Measurements from ENCODE around the gene ISYNA1. TPM values are rescaled to one million over a fixed set of nuclear protein-coding genes. Genes with fewer than 3 reads are reported as not detected.

Gene ISYNA1
- total and polyA plus RNA-seq, 2 of the 13 experiments (the other 11 are each of a cell fraction or from before 2014, with no cell fraction given) = 29.6 to 48.5 TPM

- TF ChIP-seq, protein P1, sequence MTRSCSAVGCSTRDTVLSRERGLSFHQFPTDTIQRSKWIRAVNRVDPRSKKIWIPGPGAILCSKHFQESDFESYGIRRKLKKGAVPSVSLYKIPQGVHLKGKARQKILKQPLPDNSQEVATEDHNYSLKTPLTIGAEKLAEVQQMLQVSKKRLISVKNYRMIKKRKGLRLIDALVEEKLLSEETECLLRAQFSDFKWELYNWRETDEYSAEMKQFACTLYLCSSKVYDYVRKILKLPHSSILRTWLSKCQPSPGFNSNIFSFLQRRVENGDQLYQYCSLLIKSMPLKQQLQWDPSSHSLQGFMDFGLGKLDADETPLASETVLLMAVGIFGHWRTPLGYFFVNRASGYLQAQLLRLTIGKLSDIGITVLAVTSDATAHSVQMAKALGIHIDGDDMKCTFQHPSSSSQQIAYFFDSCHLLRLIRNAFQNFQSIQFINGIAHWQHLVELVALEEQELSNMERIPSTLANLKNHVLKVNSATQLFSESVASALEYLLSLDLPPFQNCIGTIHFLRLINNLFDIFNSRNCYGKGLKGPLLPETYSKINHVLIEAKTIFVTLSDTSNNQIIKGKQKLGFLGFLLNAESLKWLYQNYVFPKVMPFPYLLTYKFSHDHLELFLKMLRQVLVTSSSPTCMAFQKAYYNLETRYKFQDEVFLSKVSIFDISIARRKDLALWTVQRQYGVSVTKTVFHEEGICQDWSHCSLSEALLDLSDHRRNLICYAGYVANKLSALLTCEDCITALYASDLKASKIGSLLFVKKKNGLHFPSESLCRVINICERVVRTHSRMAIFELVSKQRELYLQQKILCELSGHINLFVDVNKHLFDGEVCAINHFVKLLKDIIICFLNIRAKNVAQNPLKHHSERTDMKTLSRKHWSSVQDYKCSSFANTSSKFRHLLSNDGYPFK (CRISPR knock-in tag; IDR thresholded peaks at IDR 0.05; ENCODE audit: borderline replicate concordance) = no peak
- TF ChIP-seq PCBP2 (optimal IDR thresholded peaks at IDR 0.05; ENCODE audit: low read depth, low read length, poor library complexity, severe bottlenecking) = no peak
- TF ChIP-seq ZFP82 (CRISPR knock-in tag; IDR thresholded peaks at IDR 0.05; ENCODE audit: borderline replicate concordance) = no peak
- TF ChIP-seq SETDB1 (CRISPR knock-in tag; IDR thresholded peaks at IDR 0.05; ENCODE audit: borderline replicate concordance) = no peak
- no peak for TF ChIP-seq RNF2 (conservative IDR thresholded peaks at IDR 0.05; ENCODE audit: low read depth)
- TF ChIP-seq ZNF430 (CRISPR knock-in tag; IDR thresholded peaks at IDR 0.05) = 0 out of 2 replicates have a peak, but pooled peaks have one; percentile 19
- no peak for TF ChIP-seq NCOA2 (CRISPR knock-in tag; IDR thresholded peaks at IDR 0.05)
- TF ChIP-seq YEATS2 (CRISPR knock-in tag; IDR thresholded peaks at IDR 0.05; ENCODE audit: borderline replicate concordance) = no peak
- no peak for TF ChIP-seq ZEB1 (IDR thresholded peaks at IDR 0.05; ENCODE audit: insufficient replicate concordance, low read depth)
- TF ChIP-seq KMT2B (CRISPR knock-in tag; IDR thresholded peaks at IDR 0.05) = no peak
- TF ChIP-seq SMYD3 (CRISPR knock-in tag; IDR thresholded peaks at IDR 0.05) = no peak
- TF ChIP-seq, protein P2, sequence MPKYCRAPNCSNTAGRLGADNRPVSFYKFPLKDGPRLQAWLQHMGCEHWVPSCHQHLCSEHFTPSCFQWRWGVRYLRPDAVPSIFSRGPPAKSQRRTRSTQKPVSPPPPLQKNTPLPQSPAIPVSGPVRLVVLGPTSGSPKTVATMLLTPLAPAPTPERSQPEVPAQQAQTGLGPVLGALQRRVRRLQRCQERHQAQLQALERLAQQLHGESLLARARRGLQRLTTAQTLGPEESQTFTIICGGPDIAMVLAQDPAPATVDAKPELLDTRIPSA (CRISPR knock-in tag; IDR thresholded peaks at IDR 0.05; ENCODE audit: borderline replicate concordance) = no peak
- no peak; the same call in 1 of the 2 replicates for TF ChIP-seq TARDBP (CRISPR knock-in tag; IDR thresholded peaks at IDR 0.05)
- no peak for TF ChIP-seq ZNF484 (CRISPR knock-in tag; IDR thresholded peaks at IDR 0.05; ENCODE audit: borderline replicate concordance, low read depth)
- peak; percentile 31; the same call in 1 of the 2 replicates for TF ChIP-seq ZNF768 (CRISPR knock-in tag; IDR thresholded peaks at IDR 0.05)
- TF ChIP-seq RXRB (CRISPR knock-in tag; IDR thresholded peaks at IDR 0.05; ENCODE audit: borderline replicate concordance) = 0 out of 2 replicates have a peak, but pooled peaks have one; percentile 11
- no peak for TF ChIP-seq NR0B2 (CRISPR knock-in tag; IDR thresholded peaks at IDR 0.05)
- no peak for TF ChIP-seq ZNF530 (CRISPR knock-in tag; IDR thresholded peaks at IDR 0.05; ENCODE audit: low read depth)
- TF ChIP-seq AHR (CRISPR knock-in tag; IDR thresholded peaks at IDR 0.05) = 0 out of 2 replicates have a peak, but pooled peaks have one; percentile 26
- TF ChIP-seq, protein P3, sequence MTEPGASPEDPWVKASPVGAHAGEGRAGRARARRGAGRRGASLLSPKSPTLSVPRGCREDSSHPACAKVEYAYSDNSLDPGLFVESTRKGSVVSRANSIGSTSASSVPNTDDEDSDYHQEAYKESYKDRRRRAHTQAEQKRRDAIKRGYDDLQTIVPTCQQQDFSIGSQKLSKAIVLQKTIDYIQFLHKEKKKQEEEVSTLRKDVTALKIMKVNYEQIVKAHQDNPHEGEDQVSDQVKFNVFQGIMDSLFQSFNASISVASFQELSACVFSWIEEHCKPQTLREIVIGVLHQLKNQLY (CRISPR knock-in tag; IDR thresholded peaks at IDR 0.05) = no peak
- peak; percentile 54 for TF ChIP-seq AGO2 (optimal IDR thresholded peaks at IDR 0.05; ENCODE audit: low read depth, low read length)
- 0 out of 2 replicates have a peak, but pooled peaks have one; percentile 34 for TF ChIP-seq GMEB1 (CRISPR knock-in tag; IDR thresholded peaks at IDR 0.05; ENCODE audit: borderline replicate concordance)
Measured at GRCh38 chr19:18440936-18441803, 3.2 kb upstream of the ISYNA1 start (continued).
